Measurements from ENCODE around the gene FSTL4. TPM values are rescaled to one million over a fixed set of nuclear protein-coding genes. Genes with fewer than 3 reads are reported as not detected.

The FSTL4 gene
- polyA plus RNA-seq, 3 donors = not detected

GRCh38 chr5:133552925-133553525, 59.3 kb downstream of the FSTL4 start:
- Mint-ChIP-seq H3K4me1 (no peaks in the 10 kb centered on the region), H3K27ac (no peak overlapping the region), H3K27me3 (ENCODE audit: low read depth in 3 of 3) (peaks cover 12 to 34% (median 22%) of the 10 kb centered on the region in 3 donors), H3K9me3 (no peaks in the 10 kb centered on the region), H3K36me3 (no peaks in the 10 kb centered on the region), H3K4me3 (no peak overlapping the region)
- Histone ChIP-seq H3K9me3 (replicated peaks in 1 of 2; ENCODE audit: control insufficient read depth in 1 of 2, insufficient read depth in 1 of 2, low read length in 2 of 2) (no peaks in the 10 kb centered on the region), H2AFZ (ENCODE audit: insufficient read depth, low read depth, low read length, poor library complexity, severe bottlenecking) (no peak overlapping the region), H3K36me3 (replicated peaks in 1 of 2; ENCODE audit: control insufficient read depth in 1 of 2, insufficient read depth in 2 of 2, low read length in 2 of 2) (no peaks in the 10 kb centered on the region), H3K4me3 (replicated peaks in 1 of 3; ENCODE audit: low read depth in 2 of 3, low read length in 3 of 3) (no peak overlapping the region), H3K9ac (ENCODE audit: insufficient read depth, low read length, poor library complexity, severe bottlenecking) (no peak overlapping the region), H3K79me2 (ENCODE audit: insufficient read depth, low read length) (no peaks in the 10 kb centered on the region), H3K4me1 (ENCODE audit: control insufficient read depth in 1 of 2, insufficient read depth in 2 of 2, low read length in 2 of 2) (no peaks in the 10 kb centered on the region), H4K20me1 (ENCODE audit: insufficient read depth, low read length) (no peaks in the 10 kb centered on the region), H3K27ac (ENCODE audit: low read depth in 1 of 2, low read length in 2 of 2) (no peak overlapping the region), H3K4me2 (replicated peaks; ENCODE audit: extremely low read depth, low read length, poor library complexity, severe bottlenecking) (no peak overlapping the region), H3K27me3 (ENCODE audit: control insufficient read depth in 2 of 2, insufficient read depth in 2 of 2, low read length in 2 of 2) (peaks cover 6 to 14% of the 10 kb centered on the region in 2 donors)
- WGBS (ENCODE audit: insufficient coverage) = 16% methylated on average over 12 of the region's 13 CpGs
- TF ChIP-seq CTCF (IDR thresholded peaks at IDR 0.05) = peak; percentile 94
- peak; percentile 15 to 40 (median 24) for DNase-seq
- intact Hi-C loops (cut with micrococcal nuclease) = loop anchor here in 1 of 2 donors (10.0 kb wide), 1 partner anchor 382 kb away; no protein-coding TSS in a partner anchor

- Mint-ChIP-seq H3K27me3 (ENCODE audit: low read depth in 3 of 3) (peaks cover 11 to 35% (median 20%) of the 10 kb centered on the region in 3 donors), H3K27ac (no peak overlapping the region), H3K4me1 (no peaks in the 10 kb centered on the region), H3K4me3 (no peak overlapping the region), H3K9me3 (peaks cover 0 to 6% (median 2%) of the 10 kb centered on the region in 7 donors), H3K36me3 (no peaks in the 10 kb centered on the region)
- Histone ChIP-seq H3K79me2 (ENCODE audit: insufficient read depth, low read length) (no peaks in the 10 kb centered on the region), H3K4me3 (replicated peaks in 1 of 3; ENCODE audit: low read depth in 2 of 3, low read length in 3 of 3) (no peak overlapping the region), H3K36me3 (replicated peaks in 1 of 2; ENCODE audit: control insufficient read depth in 1 of 2, insufficient read depth in 2 of 2, low read length in 2 of 2) (no peaks in the 10 kb centered on the region), H2AFZ (ENCODE audit: insufficient read depth, low read depth, low read length, poor library complexity, severe bottlenecking) (no peak overlapping the region), H4K20me1 (ENCODE audit: insufficient read depth, low read length) (no peaks in the 10 kb centered on the region), H3K4me2 (replicated peaks; ENCODE audit: extremely low read depth, low read length, poor library complexity, severe bottlenecking) (no peak overlapping the region), H3K4me1 (ENCODE audit: control insufficient read depth in 1 of 2, insufficient read depth in 2 of 2, low read length in 2 of 2) (no peaks in the 10 kb centered on the region), H3K9me3 (replicated peaks in 1 of 2; ENCODE audit: control insufficient read depth in 1 of 2, insufficient read depth in 1 of 2, low read length in 2 of 2) (no peaks in the 10 kb centered on the region), H3K27me3 (ENCODE audit: control insufficient read depth in 2 of 2, insufficient read depth in 2 of 2, low read length in 2 of 2) (peaks cover 23 to 26% of the 10 kb centered on the region in 2 donors), H3K27ac (ENCODE audit: low read depth in 1 of 2, low read length in 2 of 2) (no peak overlapping the region), H3K9ac (ENCODE audit: insufficient read depth, low read length, poor library complexity, severe bottlenecking) (no peak overlapping the region)
- WGBS (ENCODE audit: insufficient coverage) = 67% methylated on average over 1 of the region's 1 CpG
- no peak for TF ChIP-seq CTCF (IDR thresholded peaks at IDR 0.05)
- intact Hi-C loops (cut with micrococcal nuclease) = no loop called here
- DNase-seq = no peak
These were observed 65.8 kb downstream of the FSTL4 start for GRCh38 chr5:133546500-133546899.

Data from CD14-positive monocyte (primary cell).